Stimulated activated CD8-positive, alpha-beta memory T cell treated with anti-CD3 and anti-CD28 coated beads, Interleukin-12 subunit alpha, Interleukin-12 subunit beta, amount 100 ng/mL, for 4 hours (primary cell): Measurements from ENCODE around the gene RPUSD3.
"Not testable (repeated sequence)": the region's sequence is repeated elsewhere in the genome, so short reads cannot be mapped to it uniquely, and the experiment has no call there.

Experiments
- DNase-seq: peaks from one replicate; pipeline ENCODE4 v3.0.0-alpha.2; 2020; ENCODE audit warnings: low read depth

The RPUSD3 gene

DNA sequence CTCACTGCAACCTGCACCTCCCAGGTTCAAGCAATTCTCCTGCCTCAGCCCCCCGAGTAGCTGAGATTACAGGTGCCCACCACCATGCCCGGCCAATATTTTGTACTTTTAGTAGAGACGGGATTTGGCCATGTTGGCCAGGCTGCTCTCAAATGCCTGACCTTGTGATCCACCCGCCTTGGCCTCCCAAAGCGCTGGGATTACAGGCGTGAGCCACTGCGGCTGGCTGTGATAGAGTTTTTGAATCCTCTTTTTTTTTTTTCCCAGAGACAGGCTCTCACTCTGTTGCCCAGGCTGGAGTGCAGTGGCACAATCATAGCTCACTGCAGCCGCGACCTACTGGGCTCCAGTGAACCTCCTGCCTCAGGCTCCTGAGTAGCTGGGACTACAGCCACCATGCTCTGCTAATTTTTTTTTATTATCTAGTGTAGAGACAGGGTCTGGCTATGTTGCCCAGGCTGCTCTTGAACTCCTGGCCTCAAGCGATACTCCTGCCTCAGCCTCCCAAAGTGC, 21.4 kb upstream of the RPUSD3 start:
- DNase-seq = not testable (repeated sequence)

DNA sequence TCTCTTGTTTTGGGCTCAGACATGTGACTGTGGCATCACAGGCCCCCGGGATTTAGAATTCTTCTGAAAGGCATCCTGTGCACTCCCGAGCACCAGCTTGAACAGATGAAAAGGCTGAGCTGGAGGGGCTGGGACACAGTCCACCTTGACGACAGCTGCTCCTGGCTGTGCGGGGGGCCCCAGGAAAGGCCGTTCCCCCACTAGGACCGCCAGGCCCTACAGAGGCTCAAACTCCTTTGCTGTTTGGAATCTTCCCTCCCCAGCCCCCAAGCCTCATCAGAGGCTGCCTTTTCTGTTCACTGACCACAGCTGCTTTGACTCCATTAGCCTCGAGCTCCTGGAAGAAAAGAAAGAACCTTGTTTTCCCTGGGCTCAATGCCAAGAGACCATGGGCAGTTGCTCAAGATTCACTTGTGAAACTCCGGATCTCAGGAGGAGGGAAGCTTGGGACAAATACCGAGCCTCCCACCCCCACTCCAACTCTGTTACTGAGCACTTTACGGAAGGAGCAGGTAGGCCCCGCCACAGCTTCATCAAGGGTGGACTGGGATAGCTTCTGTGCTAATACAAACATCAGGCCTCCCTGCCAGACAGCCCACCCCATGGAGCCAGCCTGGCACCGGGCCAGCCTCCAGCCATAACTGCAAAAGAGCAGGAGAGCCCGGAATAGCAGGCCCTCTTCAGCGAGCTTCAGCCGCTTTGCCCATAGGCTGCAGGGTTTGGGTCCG, 20.6 kb upstream of the RPUSD3 start:
- no peak for DNase-seq

DNA sequence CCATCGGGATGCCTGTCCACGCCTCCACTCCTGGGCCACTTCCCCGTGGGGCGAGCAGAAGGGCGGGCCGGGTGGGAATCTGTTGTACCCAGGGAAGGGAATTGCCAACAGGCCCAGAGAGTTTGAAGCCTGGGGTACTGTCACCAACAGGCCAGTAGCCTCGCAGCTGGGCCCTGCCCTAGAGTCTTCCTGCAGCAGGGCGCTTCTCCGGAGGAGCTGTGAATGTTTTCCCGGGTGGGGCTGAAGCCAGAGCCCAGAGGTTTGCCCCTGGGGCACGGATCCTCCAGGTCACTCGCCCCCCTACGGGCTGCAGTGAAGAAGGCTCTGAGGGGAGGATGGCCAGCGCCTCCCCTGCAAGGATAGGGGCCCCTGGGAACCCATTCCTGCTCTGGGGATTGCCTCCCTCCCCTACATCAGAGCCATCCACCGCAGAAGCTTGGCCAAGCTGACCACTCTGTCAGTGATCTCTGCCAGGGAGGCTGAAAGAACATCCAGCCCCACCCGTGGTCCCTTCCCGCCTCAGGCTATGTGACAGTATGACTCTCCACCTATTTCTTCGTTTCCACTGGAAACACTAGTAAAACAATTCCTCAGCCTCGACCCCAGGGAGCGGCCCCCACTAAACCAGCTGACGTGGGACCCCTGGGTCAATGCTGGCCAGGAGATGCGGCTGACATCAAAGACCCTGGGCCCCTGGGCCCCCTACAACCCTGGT, 19.4 kb upstream of the RPUSD3 start:
- no peak for DNase-seq

DNA sequence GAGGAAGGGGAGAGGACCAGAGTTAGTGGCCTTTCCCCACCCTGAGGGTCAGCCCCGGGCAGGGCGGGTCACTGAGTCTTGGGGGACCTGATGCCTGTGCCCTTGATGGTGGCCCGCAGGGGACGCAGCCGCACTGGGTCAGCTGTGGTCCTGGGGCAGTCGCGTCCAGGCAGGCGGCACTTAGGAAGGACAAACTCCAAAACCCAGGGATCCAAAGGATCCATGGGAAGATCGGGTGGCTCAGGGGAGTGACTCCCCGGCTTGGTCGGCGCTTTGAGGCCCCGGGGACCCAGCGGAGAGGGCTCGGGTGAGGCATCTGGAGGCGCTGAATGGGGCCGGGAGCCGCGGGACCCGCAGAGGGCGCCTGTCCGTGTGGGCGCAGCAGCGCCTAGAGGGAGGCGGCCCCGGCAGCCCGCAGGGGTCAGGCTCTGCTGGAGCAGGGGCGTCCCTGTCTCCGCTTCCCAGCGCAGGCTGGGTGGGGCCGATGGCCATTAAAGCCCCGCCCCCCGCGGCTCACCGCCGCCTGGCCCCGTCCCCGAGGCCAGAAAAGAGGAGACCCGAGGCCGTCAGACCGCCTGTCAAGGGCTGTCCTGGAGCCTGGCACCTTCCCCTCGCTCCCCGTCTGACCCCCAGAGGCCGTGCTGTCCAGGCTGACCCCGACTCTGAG, 18.7 kb upstream of the RPUSD3 start:
- peak; percentile 15 for DNase-seq

DNA sequence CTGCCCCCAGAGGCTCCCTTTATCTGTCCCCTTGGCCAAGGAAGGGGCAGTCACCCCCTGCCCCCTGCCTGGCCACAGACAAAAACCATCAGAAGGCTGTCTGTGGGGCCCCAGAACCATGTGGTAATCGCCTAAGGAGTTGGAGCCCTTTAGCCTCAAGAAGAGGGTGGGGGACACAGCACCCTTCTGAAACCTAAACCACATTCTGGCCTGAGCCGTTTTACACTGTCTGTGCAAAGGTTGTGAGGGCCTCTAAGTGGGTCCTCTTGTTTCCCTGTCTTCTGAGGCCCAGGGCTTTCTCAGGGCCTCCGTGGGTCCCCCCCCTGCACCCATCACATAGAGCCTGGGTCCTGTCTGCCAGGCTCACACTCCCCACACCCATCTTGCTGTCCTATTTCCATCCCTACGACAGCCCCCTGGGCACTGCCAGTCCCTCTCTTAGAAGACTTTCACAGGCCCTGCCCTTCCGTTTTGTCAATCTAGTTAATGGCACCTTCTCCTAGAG, 17.9 kb upstream of the RPUSD3 start:
- DNase-seq = no peak

DNA sequence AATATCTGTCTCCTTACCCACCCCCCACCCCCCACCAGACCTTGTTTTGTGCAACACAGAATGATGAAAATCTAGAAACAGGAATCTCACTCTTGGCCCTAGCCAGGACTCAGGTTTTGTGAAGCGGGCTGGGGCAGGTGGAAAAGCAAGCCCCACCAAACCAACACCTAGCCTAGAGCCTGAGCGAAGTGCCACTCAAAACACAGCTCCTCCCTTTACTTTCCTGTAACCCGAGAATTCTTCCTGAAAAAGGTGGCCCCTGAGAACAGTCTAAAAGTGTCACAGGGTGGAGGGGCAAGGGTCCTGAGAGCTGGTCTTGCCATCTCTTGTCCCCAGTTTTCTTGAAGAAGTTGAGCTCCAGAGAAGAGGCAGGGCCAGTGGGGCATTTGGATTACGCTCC, 17.4 kb upstream of the RPUSD3 start:
- DNase-seq = no peak

DNA sequence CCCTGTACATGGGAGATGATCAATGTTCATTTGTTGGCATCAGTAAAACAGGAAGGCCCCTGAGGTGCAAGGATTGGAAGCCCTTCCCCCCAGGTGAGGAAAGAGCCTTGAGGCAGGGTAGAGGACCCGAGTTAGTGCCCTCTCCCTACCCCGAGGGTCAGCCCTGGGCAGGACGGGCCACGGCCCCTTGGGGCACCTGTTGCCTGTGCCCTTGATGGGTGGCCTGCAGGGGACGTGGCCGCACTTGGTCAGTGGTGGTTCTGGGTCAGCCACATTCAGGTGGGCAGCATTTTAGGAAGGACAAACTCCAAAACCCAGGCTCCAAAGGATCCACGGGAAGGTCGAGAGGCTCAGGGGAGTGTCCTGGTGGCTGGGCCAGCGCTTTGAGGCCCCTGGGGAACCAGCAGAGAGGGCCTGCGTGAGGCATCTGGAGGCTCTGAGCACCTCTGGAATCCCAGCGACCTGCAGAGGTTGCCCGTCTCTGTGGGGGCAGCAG, 15.8 kb upstream of the RPUSD3 start:
- DNase-seq = no peak

DNA sequence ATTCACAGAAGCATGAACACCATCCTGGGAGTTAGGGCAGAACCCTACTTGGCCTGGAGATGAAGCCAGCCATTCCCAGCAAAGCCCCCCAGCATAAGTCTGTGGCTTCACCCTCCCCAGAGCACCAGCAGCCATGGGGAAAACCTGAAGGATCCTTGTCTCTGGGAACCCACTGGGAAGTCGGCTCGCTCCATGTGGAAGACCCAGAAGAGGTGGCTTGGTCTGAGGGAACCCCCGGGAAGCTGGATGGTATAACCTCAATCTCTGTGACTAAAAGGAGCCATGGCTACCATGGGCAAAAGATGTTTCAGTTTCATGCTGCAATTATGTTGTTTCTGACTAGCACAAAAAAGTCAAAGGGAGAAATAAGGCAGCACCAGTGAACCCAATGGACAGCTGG, 11.8 kb upstream of the RPUSD3 start:
- DNase-seq = no peak

DNA sequence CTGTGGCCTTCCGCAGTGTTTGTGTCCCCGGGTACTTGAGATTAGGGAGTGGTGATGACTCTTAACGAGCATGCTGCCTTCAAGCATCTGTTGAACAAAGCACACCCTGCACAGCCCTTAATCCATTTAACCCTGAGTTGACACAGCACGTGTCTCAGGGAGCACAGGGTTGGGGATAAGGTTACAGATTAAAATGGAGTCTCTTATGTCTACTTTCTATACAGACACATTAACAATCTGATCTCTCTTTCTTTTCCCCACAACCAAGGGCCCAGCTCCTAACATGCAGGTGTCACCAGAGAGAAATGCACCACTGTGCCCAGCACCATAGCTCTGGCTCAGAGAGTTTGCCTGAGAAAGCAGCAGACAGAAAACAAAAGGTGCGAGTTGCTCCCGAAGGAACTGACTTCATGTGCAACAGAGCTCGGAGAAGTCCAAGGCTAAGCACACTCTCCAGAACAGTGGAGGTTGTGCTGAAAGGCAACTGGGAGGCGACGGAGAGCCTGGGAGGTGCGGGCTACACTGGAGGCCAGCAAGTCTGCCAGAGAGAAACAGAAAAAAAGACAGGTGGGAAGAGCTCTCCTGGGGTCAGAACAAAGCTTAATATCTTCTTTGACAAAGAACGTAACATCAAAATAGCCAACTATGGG, 10.6 kb upstream of the RPUSD3 start:
- DNase-seq = not testable (repeated sequence)

DNA sequence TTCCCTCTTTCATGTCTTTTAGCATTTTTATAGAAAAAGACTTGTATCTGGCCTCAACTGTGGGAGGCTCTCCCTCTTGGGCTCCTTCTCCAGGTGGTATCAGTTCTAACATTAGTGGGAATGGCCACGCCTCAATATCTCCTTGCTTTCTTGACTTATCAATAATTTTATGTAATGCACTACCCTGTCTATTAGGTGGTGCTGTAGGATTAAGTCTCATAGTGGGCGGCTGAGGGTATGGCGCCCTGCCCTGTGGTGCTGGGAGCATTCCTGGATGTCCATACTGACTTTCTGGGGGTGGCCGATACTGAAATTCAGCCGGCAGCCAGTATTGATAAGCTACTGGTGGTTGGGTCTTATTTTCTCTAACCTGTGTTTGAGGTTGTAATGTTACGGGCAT, 8.7 kb upstream of the RPUSD3 start:
- no peak for DNase-seq

DNA sequence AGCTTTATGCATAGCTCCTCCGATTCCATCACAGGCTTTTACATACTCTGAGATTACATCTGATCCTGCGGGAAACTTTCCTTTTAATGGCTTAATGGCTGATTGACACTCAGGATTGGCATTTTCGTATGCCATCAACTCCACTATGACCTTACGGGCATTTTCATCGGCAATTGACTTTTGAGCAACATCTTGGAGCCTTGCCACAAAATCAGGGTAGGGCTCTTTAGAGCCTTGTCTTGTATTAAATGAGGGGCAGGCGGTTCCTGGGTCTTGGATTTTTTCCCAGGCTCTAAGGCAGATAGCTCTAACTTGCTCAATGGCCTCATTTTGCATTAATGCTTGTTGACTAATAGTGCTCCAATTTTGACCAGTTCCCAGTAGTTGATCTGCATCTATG, 8.1 kb upstream of the RPUSD3 start:
- not testable (repeated sequence) for DNase-seq

DNA sequence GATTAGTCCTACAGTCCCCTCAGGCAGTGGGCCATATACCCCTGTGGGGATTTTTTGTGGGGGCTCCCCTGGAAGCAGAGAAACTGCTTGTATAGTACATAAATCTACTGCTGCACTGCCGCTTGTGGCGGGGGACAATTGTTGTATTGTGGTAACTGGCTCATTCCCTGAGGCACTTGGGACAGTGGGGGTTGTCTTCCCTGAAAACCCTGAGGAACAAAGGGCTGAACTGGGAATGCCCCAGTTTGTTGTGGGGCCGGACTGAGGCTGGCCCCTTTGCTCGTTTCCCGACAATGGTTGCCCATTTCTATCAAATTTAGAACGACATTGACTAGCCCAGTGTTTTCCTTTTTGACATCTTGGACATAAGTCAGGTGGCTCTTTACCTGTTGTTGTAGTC, 7.6 kb upstream of the RPUSD3 start:
- not testable (repeated sequence) for DNase-seq

DNA sequence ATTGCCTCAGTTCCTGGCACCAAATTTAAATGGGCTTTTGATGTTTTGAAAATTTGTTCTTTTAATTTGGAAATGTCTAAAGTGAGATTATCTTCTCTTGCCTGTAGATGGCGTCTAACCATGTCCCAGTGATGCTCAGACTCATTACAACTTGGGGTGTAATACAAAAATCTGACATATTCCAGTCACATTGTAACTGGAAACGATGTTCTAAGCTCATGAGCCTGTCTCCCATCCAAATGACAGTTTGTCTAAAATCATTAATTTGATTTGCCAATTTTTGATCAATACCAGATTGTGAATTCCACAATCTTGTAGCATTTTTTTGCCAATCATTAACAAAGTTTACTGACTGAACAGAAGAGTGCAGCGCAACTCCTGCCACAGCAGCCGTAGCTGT, 5.1 kb upstream of the RPUSD3 start:
- not testable (repeated sequence) for DNase-seq

DNA sequence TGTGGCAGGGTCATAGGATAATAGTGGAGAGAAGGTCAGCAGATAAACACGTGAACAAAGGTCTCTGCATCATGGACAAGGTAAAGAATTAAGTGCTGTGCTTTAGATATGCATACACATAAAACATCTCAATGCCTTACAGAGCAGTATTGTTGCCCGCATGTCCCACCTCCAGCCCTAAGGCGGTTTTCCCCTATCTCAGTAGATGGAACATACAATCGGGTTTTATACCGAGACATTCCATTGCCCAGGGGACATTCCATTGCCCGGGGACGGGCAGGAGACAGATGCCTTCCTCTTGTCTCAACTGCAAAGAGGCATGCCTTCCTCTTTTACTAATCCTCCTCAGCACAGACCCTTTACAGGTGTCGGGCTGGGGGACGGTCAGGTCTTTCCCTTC, 4.1 kb upstream of the RPUSD3 start:
- DNase-seq = not testable (repeated sequence)

DNA sequence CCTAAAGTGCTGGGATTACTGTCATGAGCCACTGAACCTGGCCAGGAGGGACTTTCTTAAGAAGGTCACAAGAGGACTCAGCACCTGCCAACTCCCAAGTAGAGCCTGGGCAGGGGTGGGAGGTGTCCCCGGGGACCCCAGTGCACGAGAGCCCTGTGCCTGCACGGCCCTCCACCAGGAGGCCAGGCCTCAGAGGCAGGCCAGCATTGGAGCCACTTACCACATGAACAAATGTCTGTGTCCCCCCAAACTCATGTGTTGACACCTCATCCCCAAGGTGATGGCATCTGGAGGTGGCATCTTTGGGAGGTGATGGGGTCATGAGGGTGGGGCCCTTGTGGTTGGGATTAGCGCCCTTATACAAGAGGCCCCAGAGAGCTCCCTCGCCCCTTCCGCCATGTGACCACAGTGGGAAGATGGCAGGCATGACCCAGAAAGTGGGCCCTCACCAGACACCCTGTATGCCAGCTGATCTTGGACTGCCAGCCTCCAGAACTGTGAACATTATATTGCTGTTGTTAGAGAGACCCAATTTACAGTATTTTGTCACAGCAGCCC, 3.2 kb upstream of the RPUSD3 start:
- no peak for DNase-seq

DNA sequence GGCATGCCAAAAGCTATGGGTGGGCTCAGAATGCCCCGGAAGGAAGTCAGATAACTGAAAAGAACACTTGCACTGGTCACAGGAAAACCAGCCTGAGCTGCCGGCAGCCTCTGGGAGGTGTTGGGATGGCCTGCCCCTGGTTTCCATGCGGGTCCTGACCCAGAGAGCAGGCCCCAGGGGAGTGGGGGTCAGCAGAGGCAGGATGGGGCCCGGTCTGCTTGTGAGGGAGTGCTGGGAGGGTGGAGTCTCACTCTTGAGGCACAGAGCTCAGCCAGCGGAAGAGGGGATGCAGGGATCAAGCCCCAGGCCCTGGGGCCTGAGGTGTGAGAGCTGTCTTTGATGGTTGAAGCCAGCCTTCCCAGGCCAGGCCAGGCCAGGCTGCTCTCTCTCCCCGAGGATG, 2.4 kb upstream of the RPUSD3 start:
- DNase-seq = no peak

DNA sequence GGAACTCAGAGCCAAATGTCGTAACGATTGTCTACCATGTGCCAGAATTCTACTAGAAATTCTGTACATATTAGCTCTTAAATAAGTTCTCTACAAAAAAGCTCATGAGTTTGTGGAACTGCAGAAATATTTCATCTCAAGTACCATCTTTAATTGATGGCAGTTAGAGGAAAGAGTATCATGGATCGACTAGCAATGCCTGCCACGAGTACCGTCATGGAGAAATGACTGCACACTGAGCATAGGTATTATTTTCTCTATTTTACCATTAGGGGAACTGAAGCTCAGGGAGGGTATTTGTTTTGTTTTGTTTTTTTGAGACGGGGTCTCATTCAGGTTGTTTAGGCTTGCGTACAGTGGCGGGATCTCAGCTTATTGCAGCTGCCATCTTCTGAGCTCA, 2.8 kb downstream of the RPUSD3 start:
- no peak for DNase-seq

DNA sequence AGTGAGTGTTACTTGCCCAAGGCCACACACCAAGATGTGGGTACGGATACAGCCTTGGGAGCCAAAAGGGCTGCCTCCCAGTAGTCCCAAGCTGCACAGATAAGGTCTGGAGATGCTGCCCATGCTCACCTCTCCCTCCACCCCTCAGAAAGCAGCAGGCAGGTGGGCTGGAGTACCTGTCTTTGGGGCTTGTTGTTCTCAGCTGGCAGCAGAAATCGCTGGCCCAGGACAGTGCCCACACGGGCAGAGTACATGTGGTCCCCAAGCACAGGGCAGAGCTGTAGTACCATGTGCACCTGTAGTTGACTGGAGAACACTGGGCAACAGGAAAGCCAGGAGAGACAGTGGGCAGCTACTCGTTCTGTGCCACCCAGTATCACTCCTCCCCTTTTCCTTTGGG, 5.0 kb downstream of the RPUSD3 start:
- DNase-seq = no peak

DNA sequence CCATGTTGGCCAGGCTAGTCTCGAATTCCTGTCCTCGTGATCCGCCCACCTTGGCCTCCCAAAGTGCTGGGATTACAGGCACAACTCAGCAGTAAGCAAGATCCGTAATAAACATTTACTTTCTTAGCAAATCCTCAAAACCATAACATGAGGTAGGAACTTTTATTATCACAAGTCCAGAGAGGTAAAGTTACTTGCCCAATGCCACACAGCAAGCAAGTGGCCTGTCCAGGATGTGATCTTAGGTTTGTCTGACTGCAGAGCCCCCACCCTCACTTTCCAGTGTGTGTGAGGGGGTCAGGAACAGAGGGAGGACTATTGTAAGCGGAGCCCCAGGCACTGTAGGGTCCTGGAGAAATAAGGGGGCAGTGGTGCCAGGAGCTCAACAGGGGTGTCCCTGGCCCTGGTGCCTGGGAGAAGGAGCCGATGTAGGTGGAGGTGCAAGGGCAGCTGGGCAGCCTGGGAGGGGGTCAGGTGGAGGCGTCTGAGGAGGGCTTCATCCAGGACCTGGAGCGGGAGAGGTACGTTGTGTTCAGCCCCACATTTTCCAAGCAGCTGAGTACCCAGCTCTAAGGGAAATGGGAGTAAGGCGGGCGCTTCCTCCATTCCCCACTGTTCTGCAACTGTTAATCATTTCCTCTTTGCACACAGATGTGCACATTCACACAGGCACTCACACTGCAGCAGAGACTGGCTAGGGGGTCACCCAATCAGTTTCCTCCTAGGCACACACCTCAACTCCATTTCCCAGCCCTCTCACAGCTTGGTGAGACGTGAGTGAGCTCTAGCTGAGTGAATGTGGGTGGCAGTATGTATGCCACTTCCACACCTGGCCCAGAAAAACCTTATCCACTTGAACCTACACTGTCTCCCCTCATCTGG, 5.9 kb downstream of the RPUSD3 start:
- no peak for DNase-seq

DNA sequence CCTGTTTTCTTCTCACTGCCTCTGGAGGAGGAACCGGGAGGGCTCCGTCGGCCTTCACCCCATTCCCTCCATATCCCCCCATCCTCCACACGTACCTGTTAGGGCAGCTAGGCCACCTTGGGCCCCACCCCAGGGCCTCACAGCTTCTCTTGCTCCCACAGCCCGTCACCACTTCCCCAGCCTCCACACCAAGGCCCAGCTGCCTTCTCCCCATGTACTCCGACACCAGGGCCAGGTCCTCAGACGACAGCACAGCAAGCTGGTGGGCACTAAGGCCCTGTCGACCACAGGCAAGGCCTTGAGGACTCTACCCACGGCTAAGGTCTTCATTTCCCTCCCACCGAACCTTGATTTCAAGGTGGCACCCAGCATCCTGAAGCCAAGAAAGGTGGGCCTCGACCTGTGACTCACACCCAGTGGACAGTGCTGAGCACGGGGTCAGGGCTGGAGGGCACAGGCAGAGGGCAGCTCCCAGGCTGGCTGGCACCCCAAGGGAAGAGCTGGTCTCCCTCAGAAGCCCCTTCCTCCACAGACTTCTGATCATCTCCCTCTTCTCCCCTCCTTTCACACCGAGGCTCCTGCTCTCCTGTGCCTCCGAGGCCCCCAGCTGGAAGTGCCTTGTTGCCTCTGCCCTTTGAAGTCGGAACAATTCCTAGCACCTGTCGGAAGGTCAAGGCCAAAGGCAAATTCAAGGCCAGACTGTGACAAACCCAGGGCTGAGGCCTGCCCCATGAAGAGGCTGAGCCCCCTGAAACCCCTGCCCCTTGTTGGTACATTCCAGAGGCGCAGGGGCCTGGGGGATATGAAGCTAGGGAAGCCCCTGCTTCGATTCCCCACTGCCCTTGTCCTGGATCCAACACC, 9.1 kb downstream of the RPUSD3 start:
- DNase-seq = no peak
